NB4 (cell line): Measurements from ENCODE around the gene LEMD3.

Source experiments
- CTCF ChIP-seq: IDR thresholded peaks from one replicate; pipeline ENCODE4 v1.5.1; 2012; ENCODE audit warnings: low read depth, low read length
- MAX ChIP-seq: IDR thresholded peaks from 2 replicates; pipeline ENCODE4 v1.6.1; 2011; ENCODE audit warnings: low read depth, low read length
- POLR2A ChIP-seq: IDR thresholded peaks from 2 replicates; pipeline ENCODE4 v1.6.1; 2011; ENCODE audit warnings: mild to moderate bottlenecking; ENCODE audit not compliant: insufficient read length; ENCODE audit errors: extremely low read depth

GRCh38 chr12:65287426-65287825, 118.0 kb downstream of the LEMD3 start:
- no peak for TF ChIP-seq CTCF
- no peak for TF ChIP-seq POLR2A
- TF ChIP-seq MAX = no peak
